ENCODE results near the gene CNR2. TPM values are rescaled to one million over a fixed set of nuclear protein-coding genes. Genes with fewer than 3 reads are reported as not detected.

Gene CNR2
- total RNA-seq, 4 donors from 2014 or later, result not detected

GRCh38 chr1:23930861-23931490, 17.8 kb upstream of the CNR2 start:
- peak in 1 of 2 donors; percentile 63 for DNase-seq (ENCODE audit: low spot score in 2 of 2)

GRCh38 chr1:23930270-23930669, 17.1 kb upstream of the CNR2 start:
- 74 to 89% methylated on average over 5 of the region's 5 CpGs for WGBS, 2 donors
- H3K4me3 ChIP-seq (ENCODE audit: low read depth, poor library complexity, severe bottlenecking), result no peak overlapping the region
- DNase-seq (ENCODE audit: low spot score in 2 of 2), result peak in 1 of 2 donors; percentile 17
- intact Hi-C loops (cut with DNase I; ENCODE audit: low total_unique reads), result no loop called here
- TF ChIP-seq POLR2A (IDR thresholded peaks at IDR 0.05) (no peak), CTCF (IDR thresholded peaks at IDR 0.05) (no peak)

More at GRCh38 chr1:23930861-23931490, 17.8 kb upstream of the CNR2 start:
- H3K4me3 ChIP-seq (ENCODE audit: low read depth, poor library complexity, severe bottlenecking), result no peak overlapping the region
- intact Hi-C loops (cut with DNase I; ENCODE audit: low total_unique reads), result no loop called here
- WGBS, 2 donors, result 27 to 44% methylated on average over 11 of the region's 11 CpGs
- TF ChIP-seq CTCF (IDR thresholded peaks at IDR 0.05), result no peak
- TF ChIP-seq POLR2A (IDR thresholded peaks at IDR 0.05), result no peak

GRCh38 chr1:23928789-23929188, 15.6 kb upstream of the CNR2 start:
- 87 to 90% methylated on average over 4 of the region's 4 CpGs for WGBS, 2 donors
- intact Hi-C loops (cut with DNase I; ENCODE audit: low total_unique reads), result no loop called here
- no peak overlapping the region for H3K4me3 ChIP-seq (ENCODE audit: low read depth, poor library complexity, severe bottlenecking)
- DNase-seq (ENCODE audit: low spot score in 2 of 2), result peak in 1 of 2 donors; percentile 17
- TF ChIP-seq POLR2A (IDR thresholded peaks at IDR 0.05), result no peak
- no peak for TF ChIP-seq CTCF (IDR thresholded peaks at IDR 0.05)

- TF ChIP-seq CTCF (IDR thresholded peaks at IDR 0.05) (no peak), POLR2A (IDR thresholded peaks at IDR 0.05) (no peak)
- WGBS, 2 donors, result 59 to 85% methylated on average over 1 of the region's 1 CpG
These were observed 13.9 kb upstream of the CNR2 start for GRCh38 chr1:23927097-23927496.

GRCh38 chr1:23925279-23925678, 12.1 kb upstream of the CNR2 start:
- peak in 1 of 2 donors; percentile 23 for DNase-seq (ENCODE audit: low spot score in 2 of 2)
- H3K4me3 ChIP-seq (ENCODE audit: low read depth, poor library complexity, severe bottlenecking), result no peak overlapping the region
- 77 to 92% methylated on average over 3 of the region's 3 CpGs for WGBS, 2 donors
- TF ChIP-seq CTCF (IDR thresholded peaks at IDR 0.05) (no peak), POLR2A (IDR thresholded peaks at IDR 0.05) (no peak)
- intact Hi-C loops (cut with DNase I; ENCODE audit: low total_unique reads), result no loop called here

More at GRCh38 chr1:23927097-23927496, 13.9 kb upstream of the CNR2 start:
- H3K4me3 ChIP-seq (ENCODE audit: low read depth, poor library complexity, severe bottlenecking), result no peak overlapping the region
- DNase-seq (ENCODE audit: low spot score in 2 of 2), result peak in 1 of 2 donors; percentile 66
- intact Hi-C loops (cut with DNase I; ENCODE audit: low total_unique reads), result no loop called here

- intact Hi-C loops (cut with DNase I; ENCODE audit: low total_unique reads), result no loop called here
- 93 to 94% methylated on average over 11 of the region's 11 CpGs for WGBS, 2 donors
- no peak for TF ChIP-seq POLR2A (IDR thresholded peaks at IDR 0.05)
- TF ChIP-seq CTCF (IDR thresholded peaks at IDR 0.05), result no peak
- DNase-seq (ENCODE audit: low spot score in 2 of 2), result peak in 1 of 2 donors; percentile 31
- no peak overlapping the region for H3K4me3 ChIP-seq (ENCODE audit: low read depth, poor library complexity, severe bottlenecking)
These were observed 11.4 kb upstream of the CNR2 start for GRCh38 chr1:23924601-23925000.

All from lower leg skin (tissue), 4 donors.